Heart left ventricle (tissue), 13 donors: ENCODE measurements around the gene ETV6.

Source experiments
- CTCF ChIP-seq, 12 donors: fragments of 200-600 bp; sonication (generic) in 4 of 12; IDR thresholded peaks; one replicate each; pipeline versions ENCODE4 v1.5.0 to v1.8.0; 2018 to 2022; ENCODE audit warnings: antibody characterized with exemption in 12 of 12, mild to moderate bottlenecking in 5 of 12
- POLR2A ChIP-seq, 2 donors: fragments of 450-650 bp; IDR thresholded peaks; one replicate each; pipeline ENCODE4 v1.6.1; 2017; ENCODE audit warnings: antibody characterized with exemption in 2 of 2, mild to moderate bottlenecking in 2 of 2, moderate library complexity in 2 of 2
- donor health status: ischemic (EF 13 %, LVEDD 7.1; RV severe dilation, severe dysfunction).
- donor health status: DM: no; HTN: yes; CAD: no.
- donor health status: DM: no; HTN: no; CAD: no.
- donor health status: ischemic (EF 25% LVEDD 6.9; RV normal size, moderate dysfunction).
- donor health status: ischemic (EF 25% LVEDD 5.7; RV mildly dilated, moderate dysfunction).
- donor health status: ischemic (EF 35%, LVEDD 5.7; RV mildly dilated, moderate dysfunction).
- donor health status: nonischemic (EF 11% LVEDD 7.7; RV severe dilation, severe dysfunction).
- donor health status: DM: yes; HTN: yes; CAD: no.
- donor health status: PGD.
- donor health status: ischemic (EF 29% LVEDD 5.4; RV normal size, mild dysfunction).
- donor health status: nonischemic (EF 23%, LVEDD 6.1; RV moderate dilation, normal function).

DNA sequence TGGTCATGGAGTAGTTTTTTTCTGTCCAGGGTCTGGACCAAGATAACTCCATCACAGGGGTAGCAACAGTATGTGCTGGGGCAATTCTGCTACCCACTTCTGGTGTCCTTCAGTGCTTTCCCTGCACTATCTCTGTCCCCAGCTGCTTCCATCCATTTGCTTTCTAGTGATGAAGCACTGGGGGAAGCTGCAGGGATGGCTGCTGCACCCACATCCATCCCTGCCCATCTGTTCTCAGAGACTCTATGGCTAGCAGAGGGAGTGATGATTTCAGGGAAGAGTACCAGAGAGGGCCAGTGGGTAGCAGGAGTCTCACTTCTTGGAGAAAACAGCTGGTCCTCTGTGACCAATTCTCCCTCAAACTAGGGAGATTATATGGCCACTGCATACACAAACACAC, 44.1 kb downstream of the ETV6 start:
- TF ChIP-seq CTCF (IDR thresholded peaks at IDR 0.05) (no peak), POLR2A (IDR thresholded peaks at IDR 0.05) (no peak)
